AG04449 (cell line): Measurements from ENCODE around the gene ALCAM.

ENCODE experiments used
- CTCF ChIA-PET: fragments of 350-600 bp; formaldehyde crosslinking; extraction: SDS; loops from one replicate; lab custom pipeline; 2021; ENCODE audit warnings: antibody characterized with exemption; lab: Yijun Ruan, JAX
- POLR2A ChIA-PET: fragments of 400-600, 350-600 bp; formaldehyde crosslinking; extraction: SDS; loops from one replicate; lab custom pipeline; 2020; ENCODE audit warnings: antibody characterized with exemption, inconsistent platforms; lab: Yijun Ruan, JAX
- DNase-seq: peaks from one replicate; pipeline ENCODE4 v3.0.0-alpha.2; 2010; ENCODE audit warnings: low read depth, low spot score
- H3K4me3 ChIP-seq: 2 replicates; pipeline ENCODE4 v1.5.1; 2011; ENCODE audit warnings: low read depth, mild to moderate bottlenecking, control low read depth, low read length
- TF ChIP-seq, protein P1 (sequence below): IDR thresholded peaks from one replicate; pipeline ENCODE4 v1.5.1; 2011; ENCODE audit warnings: mild to moderate bottlenecking, moderate library complexity, low read length, control low read depth, inconsistent platforms; ENCODE audit not compliant: insufficient read depth; ENCODE audit errors: missing control alignments

ALCAM gene

GRCh38 chr3:105366326-105367062 is at the start of gene ALCAM:
TSS of gene ALCAM (plus strand) at chr3:105366909.
- H3K4me3 ChIP-seq = peak within 1 kb of the TSS; percentile 95
- POLR2A ChIA-PET = interaction anchor here (0.6 to 1.2 kb wide), 5 partner anchors 137 to 762 kb away, joined by 3 read pairs; no protein-coding TSS in a partner anchor
- CTCF ChIA-PET = interaction anchor here (0.8 to 8.0 kb wide), 15 partner anchors 13 to 1094 kb away, joined by 3 to 65 read pairs (median 4); no protein-coding TSS in a partner anchor
- TF ChIP-seq, protein P1, sequence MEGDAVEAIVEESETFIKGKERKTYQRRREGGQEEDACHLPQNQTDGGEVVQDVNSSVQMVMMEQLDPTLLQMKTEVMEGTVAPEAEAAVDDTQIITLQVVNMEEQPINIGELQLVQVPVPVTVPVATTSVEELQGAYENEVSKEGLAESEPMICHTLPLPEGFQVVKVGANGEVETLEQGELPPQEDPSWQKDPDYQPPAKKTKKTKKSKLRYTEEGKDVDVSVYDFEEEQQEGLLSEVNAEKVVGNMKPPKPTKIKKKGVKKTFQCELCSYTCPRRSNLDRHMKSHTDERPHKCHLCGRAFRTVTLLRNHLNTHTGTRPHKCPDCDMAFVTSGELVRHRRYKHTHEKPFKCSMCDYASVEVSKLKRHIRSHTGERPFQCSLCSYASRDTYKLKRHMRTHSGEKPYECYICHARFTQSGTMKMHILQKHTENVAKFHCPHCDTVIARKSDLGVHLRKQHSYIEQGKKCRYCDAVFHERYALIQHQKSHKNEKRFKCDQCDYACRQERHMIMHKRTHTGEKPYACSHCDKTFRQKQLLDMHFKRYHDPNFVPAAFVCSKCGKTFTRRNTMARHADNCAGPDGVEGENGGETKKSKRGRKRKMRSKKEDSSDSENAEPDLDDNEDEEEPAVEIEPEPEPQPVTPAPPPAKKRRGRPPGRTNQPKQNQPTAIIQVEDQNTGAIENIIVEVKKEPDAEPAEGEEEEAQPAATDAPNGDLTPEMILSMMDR = peak; percentile 94
- peak; percentile 95 for DNase-seq

DNA sequence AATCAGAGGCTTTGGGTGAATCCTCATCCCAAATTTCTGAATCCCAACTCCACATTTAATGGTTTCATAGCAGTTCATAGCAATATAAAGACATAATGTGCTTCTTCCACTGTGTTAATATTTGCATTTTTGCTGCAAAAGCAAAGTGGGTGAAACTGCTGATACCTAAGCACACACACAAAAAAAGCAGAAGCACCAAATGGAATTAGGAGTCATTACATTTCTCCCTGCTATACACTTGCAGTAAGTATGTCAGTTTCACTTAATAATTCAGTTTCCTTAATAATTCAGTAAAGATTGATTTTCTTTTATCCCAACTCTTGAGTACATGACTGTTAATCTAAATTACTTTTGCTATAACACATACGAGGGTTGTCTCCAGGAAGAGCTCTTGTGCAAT is 48.9 kb upstream of the ALCAM start:
- CTCF ChIA-PET = interaction anchor here (1.7 kb wide), 1 partner anchor 11 kb away, joined by 3 read pairs; no protein-coding TSS in a partner anchor
- TF ChIP-seq, protein P1 = no peak
- DNase-seq = no peak
- POLR2A ChIA-PET = no interaction called here
- no peak overlapping the region for H3K4me3 ChIP-seq

DNA sequence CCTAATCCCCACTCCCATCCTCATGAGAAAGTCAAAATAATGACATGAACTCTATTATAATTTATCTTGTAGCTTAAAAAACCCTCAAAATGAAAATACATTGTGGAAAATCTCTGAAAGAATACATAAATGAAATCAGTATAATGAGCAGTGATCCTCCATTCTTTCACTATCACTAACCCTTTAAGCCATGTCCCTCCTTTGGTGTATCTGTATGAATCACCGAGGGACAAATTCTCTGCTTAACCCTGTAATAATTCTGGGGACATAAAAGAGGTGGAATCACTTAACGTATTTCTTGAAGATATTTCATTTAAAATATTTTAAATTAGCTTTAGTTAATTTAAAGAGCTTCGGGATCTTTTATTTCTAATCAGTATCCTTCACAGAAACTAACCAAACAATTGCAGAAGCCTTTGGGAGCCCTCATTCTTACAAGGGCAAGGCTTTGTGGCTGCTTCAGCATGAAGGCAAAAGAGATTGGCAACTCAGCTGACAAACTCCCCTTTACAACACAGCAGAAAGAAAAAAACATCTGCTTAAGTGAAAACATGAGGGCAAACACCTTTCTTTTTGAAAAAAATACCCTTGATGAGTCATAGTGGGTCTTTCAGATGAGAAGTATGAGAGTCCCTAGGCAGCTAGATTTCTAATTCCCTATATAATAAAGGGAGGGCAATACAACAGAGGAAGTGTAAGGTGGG is 44.0 kb upstream of the ALCAM start:
- POLR2A ChIA-PET = no interaction called here
- DNase-seq = no peak
- CTCF ChIA-PET = interaction anchor here (1.0 kb wide), 1 partner anchor 11 kb away, joined by 4 read pairs; no protein-coding TSS in a partner anchor

DNA sequence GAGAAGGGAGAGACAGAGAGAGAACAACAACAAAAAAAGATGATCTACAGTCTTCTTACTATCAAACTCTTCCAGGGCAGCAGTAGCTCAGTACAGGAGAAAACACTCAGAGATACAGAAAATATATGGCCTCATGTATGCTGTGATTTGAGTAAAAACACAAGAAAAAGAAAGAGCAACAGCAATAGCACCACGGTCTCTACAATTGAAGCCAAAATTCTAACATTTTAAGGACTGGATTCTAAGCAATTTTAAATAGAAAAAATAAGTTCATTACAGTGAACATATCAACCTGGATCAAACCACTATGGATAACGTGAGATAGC is 43.5 kb upstream of the ALCAM start:
- no peak for DNase-seq
- H3K4me3 ChIP-seq = no peak overlapping the region
- TF ChIP-seq, protein P1 = no peak
- CTCF ChIA-PET = no interaction called here
- POLR2A ChIA-PET = no interaction called here

More for the DNA sequence above, 44.0 kb upstream of the ALCAM start:
- TF ChIP-seq, protein P1 = no peak
- no peak overlapping the region for H3K4me3 ChIP-seq

- H3K4me3 ChIP-seq = no peak overlapping the region
- no peak for DNase-seq
- TF ChIP-seq, protein P1 = no peak
- CTCF ChIA-PET = no interaction called here
- POLR2A ChIA-PET = no interaction called here
These were observed 41.8 kb upstream of the ALCAM start for GRCh38 chr3:105324951-105325350.

- ChIA-PET POLR2A (no interaction called here), CTCF (no interaction called here)
- DNase-seq = no peak
- TF ChIP-seq, protein P1 = no peak
- no peak overlapping the region for H3K4me3 ChIP-seq
These were observed 38.9 kb upstream of the ALCAM start for GRCh38 chr3:105327662-105328337.
